ENCODE measurements around the gene TM9SF2.

- no peak for TF ChIP-seq POLR2A (IDR thresholded peaks at IDR 0.05)
- TF ChIP-seq CTCF (IDR thresholded peaks at IDR 0.05) = no peak
Measured at GRCh38 chr13:99545361-99545760, 44.1 kb downstream of the TM9SF2 start.

All from thyroid gland (tissue), 4 donors.